Karpas-422 (cell line): ENCODE results near the gene CCN2. TPM values are rescaled to one million over a fixed set of nuclear protein-coding genes. Genes with fewer than 3 reads are reported as not detected.

Source experiments
- DNase-seq: peaks from one replicate; pipeline ENCODE4 v3.0.0-alpha.2; 2015
- H2AFZ ChIP-seq: fragments of 200-600 bp; sonication (generic); 2 replicates; pipeline ENCODE4 v1.6.1; 2014; ENCODE audit warnings: antibody characterized with exemption, low read length, mixed read lengths
- H3K27ac ChIP-seq: fragments of 200-600 bp; sonication (generic); 2 replicates; pipeline ENCODE4 v1.5.1; 2014; ENCODE audit warnings: mild to moderate bottlenecking, low read length, moderate library complexity
- H3K27me3 ChIP-seq: fragments of 200-600 bp; sonication (generic); 2 replicates; pipeline ENCODE4 v1.6.1; 2014; ENCODE audit warnings: low read length, mixed read lengths
- H3K36me3 ChIP-seq: fragments of 200-600 bp; sonication (generic); 2 replicates; pipeline ENCODE4 v1.6.1; 2014; ENCODE audit warnings: low read length, mixed read lengths; ENCODE audit not compliant: insufficient read depth
- H3K4me1 ChIP-seq: fragments of 200-600 bp; sonication (generic); 2 replicates; pipeline ENCODE4 v1.6.1; 2014; ENCODE audit warnings: mild to moderate bottlenecking, low read length, mixed read lengths
- H3K4me2 ChIP-seq: fragments of 200-600 bp; sonication (generic); 2 replicates; pipeline ENCODE4 v1.6.1; 2014; ENCODE audit warnings: low read length, low read depth, mild to moderate bottlenecking; ENCODE audit not compliant: poor library complexity, severe bottlenecking
- H3K4me3 ChIP-seq: fragments of 200-600 bp; sonication (generic); 2 replicates; pipeline ENCODE4 v1.5.1; 2014; ENCODE audit warnings: mild to moderate bottlenecking, antibody characterized with exemption, low read length, mixed read lengths
- H3K79me2 ChIP-seq: fragments of 200-600 bp; sonication (generic); 2 replicates; pipeline ENCODE4 v1.6.1; 2014; ENCODE audit warnings: mild to moderate bottlenecking, low read length, mixed read lengths
- H3K9ac ChIP-seq: fragments of 200-600 bp; sonication (generic); 2 replicates; pipeline ENCODE4 v1.6.0; 2014; ENCODE audit warnings: low read length
- H3K9me2 ChIP-seq: fragments of 200-600 bp; sonication (generic), shearing (Covaris generic); replicated peaks from 2 replicates; pipeline ENCODE4 v1.6.0; 2014; ENCODE audit warnings: mild to moderate bottlenecking, low read length, moderate library complexity; ENCODE audit not compliant: insufficient read depth
- H3K9me3 ChIP-seq: fragments of 300-700, 200-600 bp; sonication (generic); 2 replicates; pipeline ENCODE4 v1.6.1; 2014; ENCODE audit warnings: low read length, mixed read lengths
- H4K20me1 ChIP-seq: fragments of 200-600 bp; sonication (generic); 2 replicates; pipeline ENCODE4 v1.6.1; 2014; ENCODE audit warnings: mild to moderate bottlenecking, antibody characterized with exemption, low read length, low read depth; ENCODE audit not compliant: insufficient read depth
- total RNA-seq: library from RNA; depleted of rRNA; stranded (reverse); fragments of >200 nt; shearing (Covaris generic); gene quantifications from 2 replicates; pipeline ENCODE4 v1.2.3, GENCODE V29; 2014; ENCODE audit warnings: low replicate concordance

The CCN2 gene
- total RNA-seq, 1 experiment from 2014 or later, result not detected

GRCh38 chr6:131970076-131970859 is 19.1 kb upstream of the CCN2 start:
- Histone ChIP-seq H4K20me1 (no peaks in the 10 kb centered on the region), H3K36me3 (no peaks in the 10 kb centered on the region), H3K4me2 (no peak overlapping the region), H3K27ac (no peak overlapping the region), H2AFZ (no peak overlapping the region), H3K4me3 (no peak overlapping the region), H3K9me2 (no peaks in the 10 kb centered on the region), H3K79me2 (no peaks in the 10 kb centered on the region), H3K27me3 (no peaks in the 10 kb centered on the region), H3K4me1 (no peaks in the 10 kb centered on the region), H3K9me3 (no peaks in the 10 kb centered on the region), H3K9ac (no peak overlapping the region)
- DNase-seq, result no peak

GRCh38 chr6:131968656-131969055 is 17.5 kb upstream of the CCN2 start:
- Histone ChIP-seq H3K27me3 (no peaks in the 10 kb centered on the region), H3K4me1 (no peaks in the 10 kb centered on the region), H3K79me2 (no peaks in the 10 kb centered on the region), H3K36me3 (no peaks in the 10 kb centered on the region), H3K9ac (no peak overlapping the region), H4K20me1 (no peaks in the 10 kb centered on the region), H3K4me2 (no peak overlapping the region), H3K9me3 (no peaks in the 10 kb centered on the region), H2AFZ (no peak overlapping the region), H3K4me3 (no peak overlapping the region), H3K9me2 (no peaks in the 10 kb centered on the region), H3K27ac (no peak overlapping the region)
- no peak for DNase-seq

GRCh38 chr6:131967948-131968347 is 16.8 kb upstream of the CCN2 start:
- Histone ChIP-seq H2AFZ (no peak overlapping the region), H3K9ac (no peak overlapping the region)

GRCh38 chr6:131966443-131966842 is 15.3 kb upstream of the CCN2 start:
- Histone ChIP-seq H3K4me1 (no peaks in the 10 kb centered on the region), H3K27me3 (no peaks in the 10 kb centered on the region), H4K20me1 (no peaks in the 10 kb centered on the region), H3K79me2 (no peaks in the 10 kb centered on the region), H2AFZ (no peak overlapping the region), H3K4me3 (no peak overlapping the region), H3K9me3 (no peaks in the 10 kb centered on the region), H3K9me2 (no peaks in the 10 kb centered on the region), H3K36me3 (no peaks in the 10 kb centered on the region), H3K27ac (no peak overlapping the region), H3K9ac (no peak overlapping the region), H3K4me2 (no peak overlapping the region)
- DNase-seq, result no peak

More at GRCh38 chr6:131967948-131968347, 16.8 kb upstream of the CCN2 start:
- H4K20me1 ChIP-seq, result no peaks in the 10 kb centered on the region
- H3K4me3 ChIP-seq, result no peak overlapping the region
- H3K27ac ChIP-seq, result no peak overlapping the region
- no peaks in the 10 kb centered on the region for H3K36me3 ChIP-seq
- no peaks in the 10 kb centered on the region for H3K9me2 ChIP-seq
- H3K27me3 ChIP-seq, result no peaks in the 10 kb centered on the region
- H3K4me1 ChIP-seq, result no peaks in the 10 kb centered on the region
- DNase-seq, result no peak
- no peaks in the 10 kb centered on the region for H3K9me3 ChIP-seq
- H3K4me2 ChIP-seq, result no peak overlapping the region
- H3K79me2 ChIP-seq, result no peaks in the 10 kb centered on the region

GRCh38 chr6:131963063-131963462 is 11.9 kb upstream of the CCN2 start:
- H3K27ac ChIP-seq, result no peak overlapping the region

GRCh38 chr6:131960371-131961133 is 9.4 kb upstream of the CCN2 start:
- Histone ChIP-seq H4K20me1 (no peaks in the 10 kb centered on the region), H3K27me3 (no peaks in the 10 kb centered on the region), H3K9ac (no peak overlapping the region), H3K27ac (no peak overlapping the region), H3K4me3 (no peak overlapping the region), H3K79me2 (no peaks in the 10 kb centered on the region), H3K9me3 (no peaks in the 10 kb centered on the region), H3K9me2 (no peaks in the 10 kb centered on the region), H3K4me2 (no peak overlapping the region), H3K4me1 (no peaks in the 10 kb centered on the region), H2AFZ (no peak overlapping the region), H3K36me3 (no peaks in the 10 kb centered on the region)
- DNase-seq, result no peak

More at GRCh38 chr6:131963063-131963462, 11.9 kb upstream of the CCN2 start:
- Histone ChIP-seq H3K9me3 (no peaks in the 10 kb centered on the region), H3K9ac (no peak overlapping the region), H3K4me3 (no peak overlapping the region), H3K27me3 (no peaks in the 10 kb centered on the region), H3K9me2 (no peaks in the 10 kb centered on the region), H4K20me1 (no peaks in the 10 kb centered on the region), H3K4me2 (no peak overlapping the region), H2AFZ (no peak overlapping the region), H3K4me1 (no peaks in the 10 kb centered on the region), H3K79me2 (no peaks in the 10 kb centered on the region), H3K36me3 (no peaks in the 10 kb centered on the region)
- DNase-seq, result no peak

- Histone ChIP-seq H3K9me2 (no peaks in the 10 kb centered on the region), H2AFZ (no peak overlapping the region), H3K4me1 (no peaks in the 10 kb centered on the region), H3K9me3 (no peaks in the 10 kb centered on the region), H4K20me1 (no peaks in the 10 kb centered on the region), H3K4me3 (no peak overlapping the region), H3K36me3 (no peaks in the 10 kb centered on the region), H3K4me2 (no peak overlapping the region), H3K9ac (no peak overlapping the region), H3K27ac (no peak overlapping the region), H3K79me2 (no peaks in the 10 kb centered on the region), H3K27me3 (no peaks in the 10 kb centered on the region)
- no peak for DNase-seq
Observed at GRCh38 chr6:131958542-131959470, 7.6 kb upstream of the CCN2 start.

GRCh38 chr6:131958095-131958494 is 6.9 kb upstream of the CCN2 start:
- Histone ChIP-seq H3K9me2 (no peaks in the 10 kb centered on the region), H2AFZ (no peak overlapping the region), H3K4me2 (no peak overlapping the region), H4K20me1 (no peaks in the 10 kb centered on the region), H3K9ac (no peak overlapping the region), H3K27ac (no peak overlapping the region), H3K4me1 (no peaks in the 10 kb centered on the region), H3K4me3 (no peak overlapping the region), H3K36me3 (no peaks in the 10 kb centered on the region), H3K79me2 (no peaks in the 10 kb centered on the region), H3K9me3 (no peaks in the 10 kb centered on the region), H3K27me3 (no peaks in the 10 kb centered on the region)
- DNase-seq, result no peak
